Thymus (tissue), 11 donors: ENCODE data around the gene ERC1. TPM values are rescaled to one million over a fixed set of nuclear protein-coding genes. Genes with fewer than 3 reads are reported as not detected.

ENCODE experiments used
- DNase-seq, 9 donors: peaks; one replicate each; pipeline ENCODE4 v3.0.0-alpha.2; 2013; ENCODE audit warnings: low spot score in 9 of 9, low read depth in 6 of 9, missing footprints in 1 of 9
- H3K27ac ChIP-seq, 2 donors: one replicate each; pipeline ENCODE4 v1.5.1; 2013; ENCODE audit warnings: control low read depth in 1 of 2, low read depth in 1 of 2, low read length in 1 of 2, mild to moderate bottlenecking in 1 of 2, moderate library complexity in 1 of 2
- H3K27me3 ChIP-seq, 2 donors: one replicate each; pipeline ENCODE4 v1.5.1; 2013; ENCODE audit warnings: low read length in 1 of 2; ENCODE audit not compliant: control insufficient read depth in 2 of 2, insufficient read depth in 1 of 2
- H3K36me3 ChIP-seq, 2 donors: one replicate each; pipeline ENCODE4 v1.5.1; 2013; ENCODE audit warnings: low read length in 1 of 2, mild to moderate bottlenecking in 1 of 2, moderate library complexity in 1 of 2; ENCODE audit not compliant: control insufficient read depth in 2 of 2, insufficient read depth in 2 of 2
- H3K4me1 ChIP-seq, 2 donors: one replicate each; pipeline ENCODE4 v1.5.1; 2013; ENCODE audit warnings: low read length in 2 of 2; ENCODE audit not compliant: control insufficient read depth in 2 of 2, insufficient read depth in 2 of 2
- H3K4me3 ChIP-seq, 2 donors: one replicate each; pipeline ENCODE4 v1.5.1; 2013; ENCODE audit warnings: low read length in 2 of 2, control low read depth in 1 of 2, mild to moderate bottlenecking in 1 of 2
- H3K9me3 ChIP-seq, 2 donors: one replicate each; pipeline ENCODE4 v1.5.1; 2013; ENCODE audit warnings: low read length in 1 of 2, mild to moderate bottlenecking in 1 of 2; ENCODE audit not compliant: control insufficient read depth in 2 of 2, insufficient read depth in 1 of 2
- WGBS: extraction: QIAGEN DNeasy Blood & Tissue Kit; methylation state at CpG from one replicate; pipeline ENCODE4 v1.1.7; 2013; 5-methylcytosine and 5-hydroxymethylcytosine counted together
- polyA plus RNA-seq: library from polyadenylated mRNA; stranded (reverse); fragments of 200-250 nt; gene quantifications from one replicate; pipeline ENCODE4 v1.2.3, GENCODE V29; 2013
- total RNA-seq: library from RNA; stranded (reverse); fragments of 120-200 nt; gene quantifications from one replicate; pipeline ENCODE4 v1.2.4, GENCODE V29; 2013
- donor health status: healthy.

Gene ERC1
- total and polyA plus RNA-seq, 2 donors: 4.2 to 13.8 TPM

GRCh38 chr12:953776-954175 lies 37.2 kb upstream of the ERC1 start:
- WGBS: 94% methylated on average over 7 of the region's 7 CpGs
- Histone ChIP-seq H3K36me3 (no peaks in the 10 kb centered on the region), H3K4me1 (peaks cover under 1% of the 10 kb centered on the region in 2 donors), H3K27ac (no peak overlapping the region), H3K4me3 (no peak overlapping the region), H3K27me3 (no peaks in the 10 kb centered on the region), H3K9me3 (no peaks in the 10 kb centered on the region)
- DNase-seq: no peak

GRCh38 chr12:954741-955140 lies 36.3 kb upstream of the ERC1 start:
- Histone ChIP-seq H3K36me3 (no peaks in the 10 kb centered on the region), H3K27ac (no peak overlapping the region), H3K9me3 (no peaks in the 10 kb centered on the region), H3K27me3 (no peaks in the 10 kb centered on the region), H3K4me1 (no peaks in the 10 kb centered on the region), H3K4me3 (no peak overlapping the region)
- DNase-seq: no peak

- Histone ChIP-seq H3K27me3 (no peaks in the 10 kb centered on the region), H3K9me3 (no peaks in the 10 kb centered on the region), H3K36me3 (no peaks in the 10 kb centered on the region), H3K4me3 (no peak overlapping the region), H3K27ac (no peak overlapping the region), H3K4me1 (no peaks in the 10 kb centered on the region)
- no peak for DNase-seq
- WGBS: 98% methylated on average over 6 of the region's 6 CpGs
These were observed 35.1 kb upstream of the ERC1 start for GRCh38 chr12:955939-956338.

- H3K27ac ChIP-seq: no peak overlapping the region
- no peaks in the 10 kb centered on the region for H3K36me3 ChIP-seq
- H3K4me3 ChIP-seq: no peak overlapping the region
- 82% methylated on average over 8 of the region's 8 CpGs for WGBS
- H3K4me1 ChIP-seq: no peaks in the 10 kb centered on the region
- no peak for DNase-seq
- H3K9me3 ChIP-seq: no peaks in the 10 kb centered on the region
- no peaks in the 10 kb centered on the region for H3K27me3 ChIP-seq
These were observed 32.4 kb upstream of the ERC1 start for GRCh38 chr12:958588-959123.

- Histone ChIP-seq H3K4me3 (no peak overlapping the region), H3K27me3 (no peaks in the 10 kb centered on the region), H3K36me3 (no peaks in the 10 kb centered on the region), H3K4me1 (no peaks in the 10 kb centered on the region), H3K9me3 (no peaks in the 10 kb centered on the region), H3K27ac (no peak overlapping the region)
- WGBS: 95% methylated on average over 6 of the region's 6 CpGs
- DNase-seq: no peak
These were observed 24.3 kb upstream of the ERC1 start for GRCh38 chr12:966724-967123.

GRCh38 chr12:967641-968040 lies 23.4 kb upstream of the ERC1 start:
- Histone ChIP-seq H3K36me3 (no peaks in the 10 kb centered on the region), H3K9me3 (no peaks in the 10 kb centered on the region), H3K27me3 (no peaks in the 10 kb centered on the region), H3K27ac (no peak overlapping the region), H3K4me1 (no peaks in the 10 kb centered on the region), H3K4me3 (no peak overlapping the region)
- 86% methylated on average over 9 of the region's 9 CpGs for WGBS
- no peak for DNase-seq

GRCh38 chr12:968545-968944 lies 22.5 kb upstream of the ERC1 start:
- Histone ChIP-seq H3K4me1 (no peaks in the 10 kb centered on the region), H3K9me3 (no peaks in the 10 kb centered on the region), H3K27me3 (no peaks in the 10 kb centered on the region), H3K4me3 (no peak overlapping the region), H3K27ac (no peak overlapping the region), H3K36me3 (no peaks in the 10 kb centered on the region)
- WGBS: 96% methylated on average over 4 of the region's 4 CpGs
- no peak for DNase-seq

- Histone ChIP-seq H3K4me1 (no peaks in the 10 kb centered on the region), H3K4me3 (no peak overlapping the region), H3K36me3 (no peaks in the 10 kb centered on the region), H3K27me3 (no peaks in the 10 kb centered on the region), H3K9me3 (no peaks in the 10 kb centered on the region), H3K27ac (no peak overlapping the region)
- WGBS: 98% methylated on average over 8 of the region's 8 CpGs
- no peak for DNase-seq
These were observed 21.2 kb upstream of the ERC1 start for GRCh38 chr12:969821-970220.

GRCh38 chr12:971991-972390 lies 19.0 kb upstream of the ERC1 start:
- DNase-seq: no peak

More at GRCh38 chr12:971991-972390, 19.0 kb upstream of the ERC1 start:
- H3K9me3 ChIP-seq: no peaks in the 10 kb centered on the region
- H3K36me3 ChIP-seq: peaks cover 0 to 3% of the 10 kb centered on the region in 2 donors
- H3K27ac ChIP-seq: no peak overlapping the region
- no peaks in the 10 kb centered on the region for H3K27me3 ChIP-seq
- no peaks in the 10 kb centered on the region for H3K4me1 ChIP-seq
- 96% methylated on average over 4 of the region's 4 CpGs for WGBS
- H3K4me3 ChIP-seq: no peak overlapping the region
